CD14-positive monocyte (primary cell): Measurements from ENCODE around the gene HP. TPM values are rescaled to one million over a fixed set of nuclear protein-coding genes. Genes with fewer than 3 reads are reported as not detected.

Source experiments
- DNase-seq, 3 donors: peaks; one replicate each; pipeline ENCODE4 v3.0.0-alpha.2; 2011 to 2022
- H2AFZ ChIP-seq: 2 replicates; pipeline ENCODE4 v1.6.0; 2012; ENCODE audit warnings: mild to moderate bottlenecking, low read depth, low read length, inconsistent platforms; ENCODE audit not compliant: insufficient read depth, poor library complexity, severe bottlenecking
- H3K27ac ChIP-seq, 2 donors: 1 replicate in 1 of 2; 2 replicates in 1 of 2; pipeline ENCODE4 v1.5.1; 2012 to 2013; ENCODE audit warnings: low read length in 2 of 2, control low read depth in 1 of 2, inconsistent platforms in 1 of 2, low read depth in 1 of 2, mild to moderate bottlenecking in 1 of 2
- H3K27me3 ChIP-seq, 2 donors: one replicate each; pipeline versions ENCODE4 v1.6.0 to v1.6.1; 2011 to 2013; ENCODE audit warnings: low read length in 2 of 2; ENCODE audit not compliant: control insufficient read depth in 2 of 2, insufficient read depth in 2 of 2
- H3K36me3 ChIP-seq, 2 donors: replicated peaks in 1 of 2; 1 replicate in 1 of 2; 2 replicates in 1 of 2; pipeline versions ENCODE4 v1.5.1 to v1.6.1; 2012 to 2013; ENCODE audit warnings: low read length in 2 of 2, control low read depth in 1 of 2, inconsistent platforms in 1 of 2, mild to moderate bottlenecking in 1 of 2; ENCODE audit not compliant: insufficient read depth in 2 of 2, control insufficient read depth in 1 of 2
- H3K4me1 ChIP-seq, 2 donors: 1 replicate in 1 of 2; 2 replicates in 1 of 2; pipeline versions ENCODE4 v1.5.1 to v1.6.1; 2012 to 2013; ENCODE audit warnings: low read length in 2 of 2, control low read depth in 1 of 2, inconsistent platforms in 1 of 2, mild to moderate bottlenecking in 1 of 2, moderate library complexity in 1 of 2; ENCODE audit not compliant: insufficient read depth in 2 of 2, control insufficient read depth in 1 of 2
- H3K4me2 ChIP-seq: replicated peaks from 2 replicates; pipeline ENCODE3; 2012; ENCODE audit warnings: low read length, moderate library complexity, mild to moderate bottlenecking; ENCODE audit not compliant: poor library complexity, severe bottlenecking; ENCODE audit errors: extremely low read depth
- H3K4me3 ChIP-seq, 3 experiments: fragments of 200-600 bp in 1 of 3; sonication (generic) in 1 of 3; replicated peaks in 1 of 3; 1 replicate in 2 of 3; 2 replicates in 1 of 3; pipeline ENCODE4 v1.5.1; 2011 to 2013; ENCODE audit warnings: low read length in 3 of 3, mild to moderate bottlenecking in 3 of 3, control low read depth in 2 of 3, low read depth in 2 of 3, inconsistent platforms in 1 of 3, moderate library complexity in 1 of 3
- H3K79me2 ChIP-seq: 2 replicates; pipeline ENCODE4 v1.6.0; 2012; ENCODE audit warnings: mild to moderate bottlenecking, control low read depth, inconsistent platforms, low read length, moderate library complexity; ENCODE audit not compliant: insufficient read depth
- H3K9ac ChIP-seq: 2 replicates; pipeline ENCODE4 v1.6.0; 2017; ENCODE audit warnings: low read length, mild to moderate bottlenecking; ENCODE audit not compliant: insufficient read depth, poor library complexity, severe bottlenecking
- H3K9me3 ChIP-seq, 2 donors: replicated peaks in 1 of 2; 1 replicate in 1 of 2; 2 replicates in 1 of 2; pipeline versions ENCODE4 v1.5.1 to v1.6.1; 2012 to 2013; ENCODE audit warnings: low read length in 2 of 2, control low read depth in 1 of 2; ENCODE audit not compliant: control insufficient read depth in 1 of 2, insufficient read depth in 1 of 2
- H4K20me1 ChIP-seq: 2 replicates; pipeline ENCODE4 v1.6.0; 2012; ENCODE audit warnings: mild to moderate bottlenecking, low read length, control low read depth, moderate library complexity; ENCODE audit not compliant: insufficient read depth
- H3K27ac Mint-ChIP-seq, 7 donors: one replicate each; pipeline ENCODE4 v1.8.0; 2020; ENCODE audit warnings: mild to moderate bottlenecking in 7 of 7, mixed read lengths in 7 of 7, moderate library complexity in 6 of 7, inconsistent platforms in 2 of 7
- H3K27me3 Mint-ChIP-seq, 3 donors: one replicate each; pipeline ENCODE4 v1.8.0; 2021 to 2022; ENCODE audit warnings: low read depth in 3 of 3, mild to moderate bottlenecking in 3 of 3, mixed read lengths in 3 of 3, moderate library complexity in 3 of 3, inconsistent platforms in 1 of 3
- H3K36me3 Mint-ChIP-seq, 2 donors: one replicate each; pipeline ENCODE4 v1.8.0; 2020; ENCODE audit warnings: mixed read lengths in 2 of 2, inconsistent platforms in 1 of 2, mild to moderate bottlenecking in 1 of 2
- H3K4me1 Mint-ChIP-seq: one replicate; pipeline ENCODE4 v1.8.0; 2020; ENCODE audit warnings: mild to moderate bottlenecking, mixed read lengths
- H3K4me3 Mint-ChIP-seq, 2 donors: one replicate each; pipeline ENCODE4 v1.8.0; 2020; ENCODE audit warnings: mild to moderate bottlenecking in 2 of 2, mixed read lengths in 2 of 2, moderate library complexity in 1 of 2
- H3K9me3 Mint-ChIP-seq, 7 donors: one replicate each; pipeline ENCODE4 v1.8.0; 2020 to 2022; ENCODE audit warnings: mixed read lengths in 7 of 7, mild to moderate bottlenecking in 6 of 7, moderate library complexity in 6 of 7, inconsistent platforms in 2 of 7
- WGBS: methylation state at CpG from one replicate; pipeline ENCODE4 v1.1.5; 2013; ENCODE audit warnings: missing lambda C conversion rate; ENCODE audit not compliant: insufficient coverage; 5-methylcytosine and 5-hydroxymethylcytosine counted together
- intact Hi-C, 2 donors: fragments of 100-400 bp; cut with micrococcal nuclease; formaldehyde crosslinking; loops; one replicate each; pipeline versions ENCODE4 v1.15.0 to v1.15.1; 2023
- polyA plus RNA-seq, 3 donors: library from polyadenylated mRNA; depleted of rRNA in 1 of 3; unstranded in 2 of 3; stranded (reverse) in 1 of 3; fragments of 300-500 nt in 2 of 3; fragments of >200 nt in 1 of 3; fragmentation: Illumina TruSeq in 2 of 3; gene quantifications; 1 replicate in 2 of 3; 2 replicates in 1 of 3; pipeline ENCODE4 v1.2.3, GENCODE V29; 2012 to 2021
- TF ChIP-seq, protein P1 (sequence below): fragments of 200-600 bp; IDR thresholded peaks from one replicate; pipeline ENCODE4 v1.8.0; 2022; ENCODE audit warnings: antibody characterized with exemption, mild to moderate bottlenecking

Gene HP
- polyA plus RNA-seq, 3 donors = 9.3 to 59.4 (median 47.8) TPM

DNA sequence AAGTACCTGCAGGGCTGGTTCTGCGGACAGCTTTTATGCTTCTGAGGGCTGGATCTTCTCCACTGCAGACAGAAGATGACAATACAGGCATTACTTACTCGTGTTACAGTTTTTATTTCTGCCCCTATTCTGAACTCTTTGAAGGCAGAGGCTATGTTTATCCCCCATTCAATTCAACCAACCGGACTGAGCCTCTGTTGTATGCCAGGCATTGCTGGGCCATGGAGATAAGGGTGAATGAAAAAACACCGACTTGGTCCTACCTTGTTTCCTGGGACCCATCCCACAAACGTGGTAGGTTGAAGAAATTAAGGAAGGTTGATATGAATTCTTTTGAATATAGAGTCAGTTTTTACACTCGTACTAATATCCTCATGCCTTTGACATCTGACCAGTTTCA, 10.0 kb upstream of the HP start:
- no peaks in the 10 kb centered on the region for H3K4me1 ChIP-seq
- Mint-ChIP-seq H3K4me1 (peaks cover 10% of the 10 kb centered on the region), H3K4me3 (no peak overlapping the region), H3K9me3 (peaks cover 5 to 18% (median 12%) of the 10 kb centered on the region in 7 donors), H3K27ac (no peak overlapping the region), H3K36me3 (peaks cover 10 to 13% of the 10 kb centered on the region in 2 donors), H3K27me3 (peaks cover 0 to 3% (median 2%) of the 10 kb centered on the region in 3 donors)
- DNase-seq = no peak
- H3K9me3 ChIP-seq = peaks cover 9 to 10% of the 10 kb centered on the region in 2 donors
- H3K4me2 ChIP-seq = no peak overlapping the region
- TF ChIP-seq, protein P1, sequence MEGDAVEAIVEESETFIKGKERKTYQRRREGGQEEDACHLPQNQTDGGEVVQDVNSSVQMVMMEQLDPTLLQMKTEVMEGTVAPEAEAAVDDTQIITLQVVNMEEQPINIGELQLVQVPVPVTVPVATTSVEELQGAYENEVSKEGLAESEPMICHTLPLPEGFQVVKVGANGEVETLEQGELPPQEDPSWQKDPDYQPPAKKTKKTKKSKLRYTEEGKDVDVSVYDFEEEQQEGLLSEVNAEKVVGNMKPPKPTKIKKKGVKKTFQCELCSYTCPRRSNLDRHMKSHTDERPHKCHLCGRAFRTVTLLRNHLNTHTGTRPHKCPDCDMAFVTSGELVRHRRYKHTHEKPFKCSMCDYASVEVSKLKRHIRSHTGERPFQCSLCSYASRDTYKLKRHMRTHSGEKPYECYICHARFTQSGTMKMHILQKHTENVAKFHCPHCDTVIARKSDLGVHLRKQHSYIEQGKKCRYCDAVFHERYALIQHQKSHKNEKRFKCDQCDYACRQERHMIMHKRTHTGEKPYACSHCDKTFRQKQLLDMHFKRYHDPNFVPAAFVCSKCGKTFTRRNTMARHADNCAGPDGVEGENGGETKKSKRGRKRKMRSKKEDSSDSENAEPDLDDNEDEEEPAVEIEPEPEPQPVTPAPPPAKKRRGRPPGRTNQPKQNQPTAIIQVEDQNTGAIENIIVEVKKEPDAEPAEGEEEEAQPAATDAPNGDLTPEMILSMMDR = no peak
- H2AFZ ChIP-seq = no peak overlapping the region
- no peaks in the 10 kb centered on the region for H4K20me1 ChIP-seq
- intact Hi-C loops = no loop called here
- H3K27ac ChIP-seq = no peak overlapping the region
- WGBS = no CpG with 5 or more reads among the region's 6 CpGs
- H3K4me3 ChIP-seq = no peak overlapping the region
- no peaks in the 10 kb centered on the region for H3K36me3 ChIP-seq
- no peaks in the 10 kb centered on the region for H3K27me3 ChIP-seq
- no peaks in the 10 kb centered on the region for H3K79me2 ChIP-seq
- H3K9ac ChIP-seq = no peak overlapping the region

DNA sequence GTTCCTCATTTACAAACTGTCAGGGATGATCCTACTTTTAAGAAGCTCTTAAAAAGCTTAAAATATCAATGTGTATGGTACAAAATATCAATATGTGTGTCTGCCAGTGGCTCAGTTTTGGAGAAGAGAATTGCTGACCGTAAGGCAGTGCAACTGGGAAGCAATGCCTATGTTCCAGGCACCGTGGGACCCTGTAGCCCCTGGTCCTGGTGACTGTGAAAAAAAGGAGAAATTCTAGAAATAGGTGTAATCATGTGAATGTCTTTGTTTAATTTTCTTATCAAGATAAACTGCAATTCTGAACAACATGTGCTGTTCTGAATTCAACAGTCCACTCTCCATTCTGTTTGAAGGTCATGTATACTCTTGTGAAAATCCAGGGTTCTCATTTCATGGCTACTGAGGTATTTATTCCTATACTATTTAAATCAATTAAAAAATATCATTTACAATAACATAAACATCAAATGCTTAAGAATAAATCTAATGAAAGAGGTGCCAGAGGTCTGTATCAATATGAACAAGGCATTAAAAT, 9.4 kb upstream of the HP start:
- Histone ChIP-seq H3K4me1 (peaks cover under 1 to 4% of the 10 kb centered on the region in 2 donors), H3K27me3 (no peaks in the 10 kb centered on the region), H4K20me1 (no peaks in the 10 kb centered on the region), H3K9ac (no peak overlapping the region), H3K36me3 (no peaks in the 10 kb centered on the region), H2AFZ (no peak overlapping the region), H3K9me3 (peaks cover 15 to 16% of the 10 kb centered on the region in 2 donors), H3K27ac (no peak overlapping the region), H3K4me2 (no peak overlapping the region), H3K79me2 (no peaks in the 10 kb centered on the region), H3K4me3 (no peak overlapping the region)
- no peak for DNase-seq
- intact Hi-C loops = no loop called here
- Mint-ChIP-seq H3K4me1 (peaks cover 11% of the 10 kb centered on the region), H3K27me3 (peaks cover 0 to 3% (median 2%) of the 10 kb centered on the region in 3 donors), H3K27ac (no peak overlapping the region), H3K9me3 (peaks cover 7 to 24% (median 18%) of the 10 kb centered on the region in 7 donors), H3K36me3 (peaks cover 12 to 19% of the 10 kb centered on the region in 2 donors), H3K4me3 (no peak overlapping the region)
- 71% methylated on average over 2 of the region's 2 CpGs for WGBS
- TF ChIP-seq, protein P1 = no peak
